HG03342 (cell line): Measurements from ENCODE around the gene ZC3H12C.
"Not testable (repeated sequence)": the region's sequence is repeated elsewhere in the genome, so short reads cannot be mapped to it uniquely, and the experiment has no call there.

Experiments used
- ATAC-seq: cut with Tn5 transposase; IDR thresholded peaks from one replicate; pipeline ENCODE4 v1.9.1; 2021; ENCODE audit warnings: mild to moderate bottlenecking, moderate library complexity; ENCODE audit not compliant: unreplicated experiment

Gene ZC3H12C

DNA sequence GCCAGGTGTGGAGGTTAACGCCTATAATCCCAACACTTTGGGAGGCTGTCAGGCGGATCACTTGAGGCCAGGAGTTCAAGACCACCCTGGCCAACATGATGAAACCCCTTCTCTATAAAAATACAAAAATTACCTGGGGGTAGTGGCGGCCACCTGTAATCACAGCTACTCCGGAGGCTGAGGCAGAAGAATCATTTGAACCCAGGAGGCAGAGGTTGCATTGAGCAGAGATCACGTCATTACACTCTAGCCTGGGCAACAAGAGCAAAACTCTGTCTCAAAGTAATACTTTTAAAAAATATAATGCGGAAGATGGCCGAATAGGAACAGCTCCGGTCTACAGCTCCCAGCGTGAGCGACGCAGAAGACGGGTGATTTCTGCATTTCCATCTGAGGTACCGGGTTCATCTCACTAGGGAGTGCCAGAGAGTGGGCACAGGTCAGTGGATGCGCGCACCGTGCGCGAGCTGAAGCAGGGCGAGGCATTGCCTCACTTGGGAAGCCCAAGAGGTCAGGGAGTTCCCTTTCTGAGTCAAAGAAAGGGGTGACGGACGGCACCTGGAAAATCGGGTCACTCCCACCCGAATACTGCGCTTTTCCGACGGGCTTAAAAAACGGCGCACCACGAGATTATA lies 115.6 kb downstream of the ZC3H12C start:
- not testable (repeated sequence) for ATAC-seq

DNA sequence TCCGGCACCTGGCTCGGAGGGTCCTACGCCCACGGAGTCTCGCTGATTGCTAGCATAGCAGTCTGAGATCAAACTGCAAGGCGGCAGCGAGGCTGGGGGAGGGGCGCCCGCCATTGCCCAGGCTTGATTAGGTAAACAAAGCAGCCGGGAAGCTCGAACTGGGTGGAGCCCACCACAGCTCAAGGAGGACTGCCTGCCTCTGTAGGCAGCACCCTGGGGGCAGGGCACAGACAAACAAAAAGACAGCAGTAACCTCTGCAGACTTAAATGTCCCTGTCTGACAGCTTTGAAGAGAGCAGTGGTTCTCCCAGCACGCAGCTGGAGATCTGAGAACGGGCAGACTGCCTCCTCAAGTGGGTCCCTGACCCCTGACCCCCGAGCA lies 116.1 kb downstream of the ZC3H12C start:
- not testable (repeated sequence) for ATAC-seq

DNA sequence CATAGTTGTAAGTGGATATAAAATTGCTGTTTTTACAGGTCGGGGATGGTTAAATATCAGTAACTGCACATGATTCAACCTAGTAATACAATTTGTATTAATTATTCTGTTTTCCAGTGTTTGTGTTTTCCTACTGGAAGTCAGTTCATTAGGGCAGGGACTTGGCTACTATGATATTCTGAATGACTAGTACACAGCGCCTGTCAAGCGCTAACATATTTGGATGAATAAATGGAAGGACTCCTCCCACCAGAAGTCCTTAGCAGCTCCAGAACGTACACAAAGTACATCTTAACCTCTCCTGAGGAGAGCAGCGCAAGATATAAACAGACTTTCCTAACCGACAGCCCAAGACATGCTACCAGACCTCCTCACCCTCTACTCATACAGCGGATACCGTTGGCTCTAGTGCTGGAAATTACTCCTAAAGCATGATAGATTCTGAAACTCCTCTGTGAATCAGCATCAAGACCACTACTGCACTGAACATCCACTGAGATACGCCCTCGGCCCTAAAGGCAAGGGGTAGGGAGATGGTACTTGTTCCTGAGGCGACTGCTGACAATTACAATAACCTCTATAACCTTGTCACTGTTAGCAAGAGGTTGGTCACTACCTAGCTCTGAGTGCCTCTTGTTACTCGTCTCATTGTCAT lies 124.2 kb downstream of the ZC3H12C start:
- no peak for ATAC-seq

DNA sequence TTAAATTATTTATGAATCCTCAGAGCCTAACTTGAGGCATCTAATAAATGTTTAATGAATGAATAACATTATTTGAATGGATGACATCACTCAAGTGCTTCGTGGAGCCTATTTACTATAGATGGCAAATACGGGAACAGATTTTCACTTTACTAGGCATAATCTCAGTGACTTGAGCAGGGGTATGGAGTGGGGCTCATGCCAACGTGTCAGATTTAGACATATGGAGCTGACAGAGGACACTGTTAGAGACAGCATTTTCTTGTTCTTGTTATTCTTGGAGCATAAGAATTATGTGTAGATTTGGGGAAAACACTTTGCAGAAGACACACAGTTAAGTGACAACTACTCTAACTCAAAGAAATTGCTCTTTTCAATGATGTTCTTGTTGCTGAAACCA lies 124.7 kb downstream of the ZC3H12C start:
- ATAC-seq: no peak

DNA sequence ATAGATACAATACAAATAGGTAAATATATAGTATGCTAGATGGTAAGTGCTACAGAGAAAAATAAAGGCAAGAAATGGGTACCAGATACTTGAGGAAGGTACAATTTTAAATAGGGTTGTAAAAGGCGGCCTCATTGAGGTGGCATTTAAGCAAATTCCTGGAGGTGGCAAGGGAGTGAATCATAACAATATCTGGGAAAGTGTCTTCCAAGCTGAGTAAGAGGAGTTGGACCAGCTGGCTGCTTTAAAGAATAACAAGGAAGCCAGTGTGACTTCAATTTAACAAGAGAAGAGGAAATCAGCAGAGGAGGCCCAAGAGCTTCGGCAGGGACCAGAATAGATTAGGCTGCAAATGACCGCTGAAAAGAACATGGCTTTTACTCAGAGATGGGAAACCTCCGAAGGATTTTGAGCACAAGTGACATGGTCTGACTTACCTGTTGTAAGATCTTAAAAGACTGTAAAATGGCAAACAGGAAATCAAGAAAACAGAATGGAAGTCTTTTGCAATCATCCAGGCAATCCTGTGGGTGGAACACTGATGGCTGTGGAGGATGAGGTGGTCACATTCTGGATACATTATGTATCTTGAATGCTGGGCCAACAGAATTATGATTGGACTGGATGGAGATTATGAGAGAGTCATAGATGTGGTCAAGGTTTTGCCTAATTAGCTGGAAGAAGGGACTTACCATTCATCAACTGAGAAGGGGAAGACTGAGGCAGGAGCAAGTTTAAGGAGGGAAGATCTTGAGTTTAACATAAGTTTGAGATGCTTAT lies 126.0 kb downstream of the ZC3H12C start:
- ATAC-seq: no peak
